Epithelial cell of esophagus (primary cell): ENCODE data around the gene FAM193A.
"Not testable (repeated sequence)": the region's sequence is repeated elsewhere in the genome, so short reads cannot be mapped to it uniquely, and the experiment has no call there.

ENCODE experiments used
- DNase-seq: peaks from one replicate; pipeline ENCODE4 v3.0.0; 2010; ENCODE audit warnings: low read depth
- H3K4me3 ChIP-seq: 2 replicates; pipeline ENCODE4 v1.5.1; 2011; ENCODE audit warnings: mild to moderate bottlenecking, low read length, control low read depth
- TF ChIP-seq, protein P1 (sequence below): IDR thresholded peaks from 2 replicates; pipeline ENCODE4 v1.5.1; 2011; ENCODE audit warnings: low read depth, mild to moderate bottlenecking, low read length, control low read depth, inconsistent platforms; ENCODE audit not compliant: insufficient read depth; ENCODE audit errors: missing control alignments

The FAM193A gene

DNA sequence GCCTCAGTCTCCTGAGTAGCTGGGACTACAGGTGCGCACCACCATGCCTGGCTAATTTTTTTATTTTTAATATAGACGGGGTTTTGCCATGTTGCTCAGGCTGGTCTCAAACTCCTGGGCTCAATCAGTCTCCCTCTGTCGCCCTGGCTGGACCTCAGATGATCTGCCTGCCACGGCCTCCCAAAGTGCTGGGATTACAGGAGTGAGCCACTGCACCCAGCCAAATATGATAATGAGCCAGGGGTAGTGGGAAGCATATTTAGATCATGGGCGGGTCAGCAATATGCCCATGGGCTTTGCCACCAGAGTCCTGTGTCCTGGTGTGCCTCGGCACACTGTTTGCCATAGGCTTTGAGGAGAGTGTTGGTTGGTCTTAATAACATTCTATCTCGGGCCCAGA lies 71.8 kb downstream of the FAM193A start:
- no peak overlapping the region for H3K4me3 ChIP-seq
- no peak for DNase-seq
- TF ChIP-seq, protein P1, sequence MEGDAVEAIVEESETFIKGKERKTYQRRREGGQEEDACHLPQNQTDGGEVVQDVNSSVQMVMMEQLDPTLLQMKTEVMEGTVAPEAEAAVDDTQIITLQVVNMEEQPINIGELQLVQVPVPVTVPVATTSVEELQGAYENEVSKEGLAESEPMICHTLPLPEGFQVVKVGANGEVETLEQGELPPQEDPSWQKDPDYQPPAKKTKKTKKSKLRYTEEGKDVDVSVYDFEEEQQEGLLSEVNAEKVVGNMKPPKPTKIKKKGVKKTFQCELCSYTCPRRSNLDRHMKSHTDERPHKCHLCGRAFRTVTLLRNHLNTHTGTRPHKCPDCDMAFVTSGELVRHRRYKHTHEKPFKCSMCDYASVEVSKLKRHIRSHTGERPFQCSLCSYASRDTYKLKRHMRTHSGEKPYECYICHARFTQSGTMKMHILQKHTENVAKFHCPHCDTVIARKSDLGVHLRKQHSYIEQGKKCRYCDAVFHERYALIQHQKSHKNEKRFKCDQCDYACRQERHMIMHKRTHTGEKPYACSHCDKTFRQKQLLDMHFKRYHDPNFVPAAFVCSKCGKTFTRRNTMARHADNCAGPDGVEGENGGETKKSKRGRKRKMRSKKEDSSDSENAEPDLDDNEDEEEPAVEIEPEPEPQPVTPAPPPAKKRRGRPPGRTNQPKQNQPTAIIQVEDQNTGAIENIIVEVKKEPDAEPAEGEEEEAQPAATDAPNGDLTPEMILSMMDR: no peak

DNA sequence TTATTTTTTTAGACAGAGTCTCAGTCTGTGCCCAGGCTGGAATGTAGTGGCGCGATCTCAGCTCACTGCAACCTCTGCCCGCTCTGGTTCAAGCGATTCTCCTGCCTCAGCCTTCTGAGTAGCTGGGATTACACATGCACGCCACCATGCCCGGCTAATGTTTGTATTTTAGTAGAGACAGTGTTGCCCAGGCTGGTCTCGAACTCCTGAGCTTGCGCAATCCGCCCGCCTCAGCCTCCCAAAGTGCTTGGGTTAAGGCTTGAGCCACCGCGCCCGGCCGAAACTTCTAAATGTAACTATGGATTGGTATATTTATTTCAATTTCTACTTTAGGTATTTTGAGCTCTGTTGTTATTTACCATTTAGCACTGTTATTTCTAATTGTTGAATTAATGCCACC lies 79.4 kb downstream of the FAM193A start:
- TF ChIP-seq, protein P1: no peak
- H3K4me3 ChIP-seq: no peak overlapping the region
- no peak for DNase-seq

GRCh38 chr4:2617955-2618354 lies 81.5 kb downstream of the FAM193A start:
- TF ChIP-seq, protein P1: no peak
- no peak overlapping the region for H3K4me3 ChIP-seq
- no peak for DNase-seq

GRCh38 chr4:2618729-2619128 lies 82.3 kb downstream of the FAM193A start:
- DNase-seq: not testable (repeated sequence)

GRCh38 chr4:2619459-2619858 lies 83.0 kb downstream of the FAM193A start:
- no peak for DNase-seq
- TF ChIP-seq, protein P1: no peak
- no peak overlapping the region for H3K4me3 ChIP-seq

More at GRCh38 chr4:2618729-2619128, 82.3 kb downstream of the FAM193A start:
- H3K4me3 ChIP-seq: not testable (repeated sequence)

DNA sequence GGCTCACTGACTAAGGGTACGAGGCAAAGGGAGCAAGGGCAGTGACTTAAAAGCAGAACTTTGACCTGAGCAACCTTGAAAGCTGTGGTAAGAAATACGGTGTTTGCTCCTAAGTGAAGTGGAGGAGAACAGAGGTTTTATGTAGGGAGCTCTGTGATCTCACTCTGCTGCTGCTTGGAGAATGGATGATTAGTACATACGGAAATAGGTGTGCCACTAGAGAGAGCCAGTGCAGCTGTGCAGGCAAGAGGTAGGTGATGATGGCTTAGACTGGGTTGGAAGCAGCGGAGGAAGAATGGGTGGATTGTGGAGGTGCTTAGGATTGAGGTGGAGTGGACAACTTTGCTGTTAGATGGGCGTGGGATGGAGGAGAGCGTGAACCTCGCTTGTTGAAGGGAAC lies 85.0 kb downstream of the FAM193A start:
- no peak overlapping the region for H3K4me3 ChIP-seq
- TF ChIP-seq, protein P1: no peak
- peak; percentile 12 for DNase-seq

DNA sequence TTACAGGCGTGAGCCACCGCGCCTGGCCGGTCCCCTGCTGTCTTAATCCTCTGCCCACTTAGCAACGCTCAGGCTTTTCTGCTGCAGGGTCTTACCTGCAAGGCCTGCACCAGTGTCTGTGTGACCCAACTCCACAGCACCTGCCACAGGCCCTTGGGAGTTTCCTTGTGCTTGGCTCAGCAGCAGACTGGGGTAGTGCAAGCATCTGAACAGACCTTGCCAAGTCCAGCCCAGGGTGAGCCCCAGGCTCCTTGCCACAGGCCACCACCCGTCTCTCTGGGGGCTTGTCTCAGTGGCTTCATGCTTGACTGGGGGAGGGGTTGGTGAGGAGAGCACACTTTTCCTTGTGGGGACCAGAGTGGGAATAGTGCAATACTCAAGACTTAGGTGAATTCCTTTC lies 87.0 kb downstream of the FAM193A start:
- DNase-seq: no peak
- TF ChIP-seq, protein P1: no peak
- H3K4me3 ChIP-seq: no peak overlapping the region
